Stomach (tissue), 9 donors: Measurements from ENCODE around the gene ABCF2. TPM values are rescaled to one million over a fixed set of nuclear protein-coding genes. Genes with fewer than 3 reads are reported as not detected.

Experiments
- DNase-seq, 2 donors: peaks; one replicate each; pipeline versions ENCODE4 v3.0.0 to v3.0.0-alpha.2; 2013 to 2019
- H3K27ac ChIP-seq, 5 donors: fragments of 200-600 bp in 4 of 5; sonication (generic) in 4 of 5; one replicate each; pipeline ENCODE4 v1.5.1; 2013 to 2019; ENCODE audit warnings: mild to moderate bottlenecking in 1 of 5, moderate library complexity in 1 of 5
- H3K27me3 ChIP-seq, 3 donors: fragments of 200-600 bp; sonication (generic); one replicate each; pipeline ENCODE4 v1.5.1; 2017 to 2019; ENCODE audit warnings: mixed run types in 1 of 3
- H3K36me3 ChIP-seq, 4 donors: fragments of 200-600 bp; sonication (generic); 1 replicate in 3 of 4; 2 replicates in 1 of 4; pipeline ENCODE4 v1.5.1; 2016 to 2019
- H3K4me1 ChIP-seq, 4 donors: fragments of 200-600 bp; sonication (generic); one replicate each; pipeline ENCODE4 v1.5.1; 2016 to 2019
- H3K4me3 ChIP-seq, 4 donors: fragments of 200-600 bp; sonication (generic) in 3 of 4; one replicate each; pipeline ENCODE4 v1.5.1; 2016 to 2019; ENCODE audit warnings: mild to moderate bottlenecking in 1 of 4
- H3K9me3 ChIP-seq, 4 donors: fragments of 200-600 bp; sonication (generic); one replicate each; pipeline ENCODE4 v1.5.1; 2016 to 2019
- EP300 ChIP-seq: sonication (generic); formaldehyde crosslinking; IDR thresholded peaks from one replicate; pipeline ENCODE4 v1.6.1; 2017; ENCODE audit warnings: antibody characterized with exemption
- POLR2A ChIP-seq, 4 donors: fragments of 450-650 bp; IDR thresholded peaks; one replicate each; pipeline ENCODE4 v1.6.1; 2016; ENCODE audit warnings: antibody characterized with exemption in 4 of 4, control low read depth in 2 of 4, mild to moderate bottlenecking in 1 of 4, moderate library complexity in 1 of 4
- POLR2AphosphoS5 ChIP-seq, 3 donors: sonication (generic); formaldehyde crosslinking; IDR thresholded peaks; one replicate each; pipeline ENCODE4 v1.6.1; 2016; ENCODE audit warnings: antibody characterized with exemption in 3 of 3
- WGBS, 5 donors: extraction: QIAGEN DNeasy Blood & Tissue Kit in 3 of 5; methylation state at CpG; one replicate each; pipeline versions ENCODE4 v1.1.5 to v1.1.7; 2013 to 2018; 5-methylcytosine and 5-hydroxymethylcytosine counted together
- intact Hi-C: fragments of 100-400 bp; cut with DNase I; formaldehyde crosslinking; loops from one replicate; pipeline ENCODE4 v1.15.1; 2023; ENCODE audit warnings: low total_unique reads
- polyA plus RNA-seq, 3 donors: library from polyadenylated mRNA; stranded (reverse); fragments of 200-250 nt; gene quantifications; one replicate each; pipeline ENCODE4 v1.2.3, GENCODE V29; 2013
- total RNA-seq, 5 donors: library from RNA; depleted of rRNA; stranded (reverse); fragments of >200 nt; gene quantifications; one replicate each; pipeline versions ENCODE4 v1.1.0 to v1.2.3, GENCODE V29; 2014 to 2016
- TF ChIP-seq, protein P1 (sequence below), 7 experiments: fragments of 450-650 bp in 4 of 7; fragments of 200-600 bp in 3 of 7; sonication (generic) in 3 of 7; IDR thresholded peaks; one replicate each; pipeline ENCODE4 v1.5.1; 2016 to 2019; ENCODE audit warnings: antibody characterized with exemption in 7 of 7, control low read depth in 2 of 7, mild to moderate bottlenecking in 1 of 7
- donor health status: healthy with polysubstance abuse.
- donor health status: Bipolar disorder and iron deficiency.
- donor health status: healthy.

Gene ABCF2
- total and polyA plus RNA-seq, 8 donors: 5.2 to 28.0 (median 15.2) TPM

GRCh38 chr7:151247611-151248345, 20.8 kb upstream of the ABCF2 start:
- TF ChIP-seq EP300 (no peak), POLR2A (IDR thresholded peaks at IDR 0.05) (no peak), POLR2AphosphoS5 (IDR thresholded peaks at IDR 0.05) (no peak)
- TF ChIP-seq, protein P1, sequence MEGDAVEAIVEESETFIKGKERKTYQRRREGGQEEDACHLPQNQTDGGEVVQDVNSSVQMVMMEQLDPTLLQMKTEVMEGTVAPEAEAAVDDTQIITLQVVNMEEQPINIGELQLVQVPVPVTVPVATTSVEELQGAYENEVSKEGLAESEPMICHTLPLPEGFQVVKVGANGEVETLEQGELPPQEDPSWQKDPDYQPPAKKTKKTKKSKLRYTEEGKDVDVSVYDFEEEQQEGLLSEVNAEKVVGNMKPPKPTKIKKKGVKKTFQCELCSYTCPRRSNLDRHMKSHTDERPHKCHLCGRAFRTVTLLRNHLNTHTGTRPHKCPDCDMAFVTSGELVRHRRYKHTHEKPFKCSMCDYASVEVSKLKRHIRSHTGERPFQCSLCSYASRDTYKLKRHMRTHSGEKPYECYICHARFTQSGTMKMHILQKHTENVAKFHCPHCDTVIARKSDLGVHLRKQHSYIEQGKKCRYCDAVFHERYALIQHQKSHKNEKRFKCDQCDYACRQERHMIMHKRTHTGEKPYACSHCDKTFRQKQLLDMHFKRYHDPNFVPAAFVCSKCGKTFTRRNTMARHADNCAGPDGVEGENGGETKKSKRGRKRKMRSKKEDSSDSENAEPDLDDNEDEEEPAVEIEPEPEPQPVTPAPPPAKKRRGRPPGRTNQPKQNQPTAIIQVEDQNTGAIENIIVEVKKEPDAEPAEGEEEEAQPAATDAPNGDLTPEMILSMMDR (IDR thresholded peaks at IDR 0.05): no peak
- no peaks in the 10 kb centered on the region for H3K9me3 ChIP-seq
- no peaks in the 10 kb centered on the region for H3K36me3 ChIP-seq
- peak overlapping the region; percentile 88 to 94 (median 92) for H3K27ac ChIP-seq
- peak overlapping the region; percentile 60 to 69 (median 66) for H3K4me3 ChIP-seq
- WGBS, 5 donors: 3 to 11% (median 7%) methylated on average over 14 to 29 of the region's 29 CpGs
- intact Hi-C loops: loop anchor here (10.0 kb wide), 1 partner anchor 57 kb away; no protein-coding TSS in a partner anchor
- H3K27me3 ChIP-seq: peaks cover 0 to 50% (median 21%) of the 10 kb centered on the region in 3 donors
- peaks cover 76 to 94% (median 91%) of the 10 kb centered on the region in 4 donors for H3K4me1 ChIP-seq
- DNase-seq: no peak

DNA sequence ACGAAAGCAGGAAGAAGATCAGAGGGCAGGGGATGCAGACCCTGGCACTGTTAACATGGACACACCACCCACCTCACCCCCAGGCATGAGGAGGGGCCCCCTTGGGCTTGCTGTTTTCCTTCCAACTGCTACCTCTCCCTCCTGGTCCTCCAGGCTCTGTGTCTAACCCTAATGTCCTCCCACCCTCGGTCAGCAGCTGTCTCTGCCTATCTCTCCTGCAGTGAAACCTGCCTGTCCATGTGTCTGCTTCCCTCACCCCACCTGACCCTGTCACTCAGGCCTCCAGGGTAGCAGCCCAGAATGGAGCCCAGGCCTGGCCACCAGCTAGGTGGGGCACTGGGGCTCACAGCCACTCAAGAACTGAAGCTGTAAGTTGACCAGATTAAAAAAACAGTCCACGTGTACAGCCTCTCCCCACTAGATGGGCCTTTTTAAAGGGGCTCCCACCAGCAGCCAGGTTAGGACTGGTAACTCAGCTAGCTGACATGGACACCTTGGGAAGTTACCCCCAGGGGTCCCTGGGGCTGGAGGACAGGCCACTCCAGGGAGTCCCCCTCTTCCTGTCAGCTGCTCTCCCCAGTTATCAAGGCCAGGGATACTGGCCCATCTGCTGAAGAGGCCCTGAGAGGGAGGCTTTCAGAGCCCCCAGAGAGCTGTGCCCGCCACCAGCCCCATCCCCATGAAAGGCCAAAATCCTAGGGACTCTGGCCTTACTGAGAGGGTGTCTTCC, 20.0 kb upstream of the ABCF2 start:
- no peak for DNase-seq
- Histone ChIP-seq H3K4me3 (peak overlapping the region; percentile 60 to 69 (median 66)), H3K36me3 (peaks cover 0 to 7% (median 4%) of the 10 kb centered on the region in 4 donors), H3K9me3 (no peaks in the 10 kb centered on the region), H3K4me1 (peaks cover 68 to 91% (median 87%) of the 10 kb centered on the region in 4 donors), H3K27ac (peak overlapping the region; percentile 20 to 93 (median 89)), H3K27me3 (peaks cover 0 to 45% (median 21%) of the 10 kb centered on the region in 3 donors)
- no peak for TF ChIP-seq POLR2A (IDR thresholded peaks at IDR 0.05)
- TF ChIP-seq, protein P1 (IDR thresholded peaks at IDR 0.05): no peak
- WGBS, 5 donors: 38 to 50% (median 47%) methylated on average over 4 of the region's 4 CpGs
- intact Hi-C loops: loop anchor here (10.0 kb wide), 1 partner anchor 58 kb away; no protein-coding TSS in a partner anchor

- Histone ChIP-seq H3K27ac (peak overlapping the region in 3 of 5 donors; percentile 20 to 93 (median 35)), H3K4me1 (peaks cover 65 to 86% (median 83%) of the 10 kb centered on the region in 4 donors), H3K36me3 (peaks cover 0 to 14% (median 12%) of the 10 kb centered on the region in 4 donors), H3K9me3 (no peaks in the 10 kb centered on the region), H3K4me3 (peak overlapping the region; percentile 41 to 53 (median 46)), H3K27me3 (peaks cover 0 to 42% (median 21%) of the 10 kb centered on the region in 3 donors)
- TF ChIP-seq POLR2AphosphoS5 (IDR thresholded peaks at IDR 0.05) (no peak), POLR2A (IDR thresholded peaks at IDR 0.05) (no peak), EP300 (no peak)
- TF ChIP-seq, protein P1 (IDR thresholded peaks at IDR 0.05): no peak
- DNase-seq: no peak
- intact Hi-C loops: loop anchor here (10.0 kb wide), 1 partner anchor 59 kb away; no protein-coding TSS in a partner anchor
- WGBS, 5 donors: 40 to 61% (median 51%) methylated on average over 12 to 13 of the region's 13 CpGs
Observed at GRCh38 chr7:151246102-151246850, 19.3 kb upstream of the ABCF2 start.
